ENCODE data around the gene THSD4.
"Not testable (repeated sequence)": the region's sequence is repeated elsewhere in the genome, so short reads cannot be mapped to it uniquely, and the experiment has no call there.

The THSD4 gene

GRCh38 chr15:71124937-71125790 is 9.9 kb downstream of the THSD4 start:
- DNase-seq: no peak

- DNase-seq: no peak
Observed at GRCh38 chr15:71125831-71126450, 10.7 kb downstream of the THSD4 start.

GRCh38 chr15:71127083-71127482 is 11.8 kb downstream of the THSD4 start:
- DNase-seq: no peak

- not testable (repeated sequence) for DNase-seq
Observed at GRCh38 chr15:71128159-71128558, 12.9 kb downstream of the THSD4 start.

- DNase-seq: no peak
Observed at GRCh38 chr15:71128939-71129562, 13.8 kb downstream of the THSD4 start.

GRCh38 chr15:71129669-71130068 is 14.4 kb downstream of the THSD4 start:
- DNase-seq: no peak

- DNase-seq: no peak
Observed at GRCh38 chr15:71131601-71132362, 16.5 kb downstream of the THSD4 start.

GRCh38 chr15:71133747-71134472 is 18.6 kb downstream of the THSD4 start:
- DNase-seq: no peak

- DNase-seq: no peak
Observed at GRCh38 chr15:71136159-71136783, 21.0 kb downstream of the THSD4 start.

GRCh38 chr15:71136793-71137518 is 21.7 kb downstream of the THSD4 start:
- DNase-seq: no peak

GRCh38 chr15:71138473-71138872 is 23.2 kb downstream of the THSD4 start:
- no peak for DNase-seq

- DNase-seq: no peak
Observed at GRCh38 chr15:71139241-71139640, 24.0 kb downstream of the THSD4 start.

GRCh38 chr15:71141572-71141971 is 26.3 kb downstream of the THSD4 start:
- no peak for DNase-seq

GRCh38 chr15:71142780-71143179 is 27.5 kb downstream of the THSD4 start:
- DNase-seq: no peak

GRCh38 chr15:71143373-71144310 is 28.4 kb downstream of the THSD4 start:
- no peak for DNase-seq

- DNase-seq: no peak
Observed at GRCh38 chr15:71145648-71146047, 30.4 kb downstream of the THSD4 start.

GRCh38 chr15:71146580-71146982 is 31.3 kb downstream of the THSD4 start:
- no peak for DNase-seq

GRCh38 chr15:71148048-71148447 is 32.8 kb downstream of the THSD4 start:
- no peak for DNase-seq

- no peak for DNase-seq
Observed at GRCh38 chr15:71149646-71150557, 34.6 kb downstream of the THSD4 start.

Measured in activated naive CD4-positive, alpha-beta T cell treated with Interleukin-2 at 50 U/mL for 16 hours (primary cell).